NCI-H2196 (cell line): Measurements from ENCODE around the gene LINC00237.
A peak's percentile ranks its signal among the peaks of the same experiment; 100 is the strongest.

Source experiments
- DNase-seq: peaks from one replicate; lab custom pipeline; 2025; ENCODE audit not compliant: unreplicated experiment; lab: John Stamatoyannopoulos, UW

Gene LINC00237

DNA sequence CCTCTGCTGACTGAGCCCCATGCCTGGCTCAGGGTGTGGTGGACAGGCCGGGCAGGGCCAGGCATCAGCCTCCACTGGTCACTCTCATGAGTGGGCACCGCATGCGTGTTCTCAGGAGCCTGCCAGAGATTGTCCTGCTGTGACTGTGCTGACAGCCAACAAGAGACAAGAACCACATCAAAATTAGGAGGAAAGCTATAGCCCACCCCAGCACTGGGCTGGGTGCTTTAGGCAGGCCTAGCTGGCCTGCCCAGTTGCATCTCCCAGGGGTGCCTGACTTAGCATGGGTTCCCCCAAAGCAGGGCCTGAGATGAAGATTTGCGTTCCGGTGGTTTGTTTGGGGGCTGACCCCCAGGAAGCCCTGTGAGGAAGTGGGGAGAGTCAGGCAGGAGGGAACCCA, 53.9 kb downstream of the LINC00237 start:
- DNase-seq = no peak

DNA sequence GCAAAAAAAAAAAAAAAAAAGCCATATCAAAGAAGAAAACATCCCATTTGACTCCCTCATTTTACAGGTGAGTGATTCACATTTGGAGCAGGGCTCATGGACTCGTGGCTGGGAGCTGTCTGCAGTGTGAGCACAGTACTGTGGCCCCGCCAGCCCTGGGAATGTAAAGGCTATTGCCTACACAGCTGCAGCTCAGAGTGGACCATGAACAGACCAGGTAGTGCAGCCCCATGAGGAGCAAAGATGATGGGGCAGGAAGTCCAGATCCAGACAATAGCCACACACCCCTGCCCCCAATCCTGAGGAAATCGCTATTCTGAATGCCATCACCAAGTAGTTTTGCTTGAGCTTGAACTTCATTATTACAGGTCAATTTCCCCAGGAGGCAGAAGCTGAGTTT, 55.4 kb downstream of the LINC00237 start:
- DNase-seq = no peak

- DNase-seq = no peak
These were observed 56.8 kb downstream of the LINC00237 start for GRCh38 chr20:21049305-21049828.

DNA sequence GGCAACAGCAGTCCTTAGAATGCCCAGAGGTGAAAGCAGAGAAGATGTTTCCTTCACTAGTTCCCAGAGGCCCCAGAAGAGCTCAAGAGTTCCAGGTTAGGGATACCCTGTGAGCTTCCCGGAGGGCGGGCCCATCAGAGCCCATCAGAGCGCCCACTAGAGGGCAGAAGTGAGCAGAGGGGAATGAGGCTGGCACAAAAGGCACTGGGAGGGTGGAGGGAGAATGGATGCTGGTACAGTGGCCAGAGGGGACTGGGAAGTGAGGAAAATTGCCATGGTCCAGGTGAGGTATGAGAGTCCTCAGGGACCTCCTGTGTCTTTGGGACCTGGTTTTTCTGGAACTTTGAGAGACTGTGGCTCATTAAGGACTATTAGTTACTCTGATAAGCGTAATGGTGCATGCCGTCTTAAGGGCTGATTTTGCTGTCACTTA, 57.3 kb downstream of the LINC00237 start:
- peak; percentile 2 for DNase-seq

DNA sequence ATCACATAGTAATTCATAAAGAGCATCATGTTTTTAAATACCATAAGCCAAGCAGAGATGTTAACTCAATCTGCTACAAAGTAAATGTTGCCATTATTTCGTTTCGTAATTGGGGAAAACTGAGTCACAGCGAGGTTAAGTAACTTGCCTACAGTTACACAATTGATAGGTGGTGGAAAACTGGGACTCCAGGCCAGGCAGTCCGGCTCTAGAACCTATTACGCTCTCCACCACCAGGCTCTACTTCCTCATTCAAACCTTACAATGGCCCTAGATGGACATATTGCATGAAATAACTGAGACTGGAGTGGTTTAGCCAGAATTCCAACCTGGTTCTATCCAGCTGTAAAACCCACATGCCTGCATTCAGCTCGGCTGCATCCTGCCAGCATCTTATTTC, 58.2 kb downstream of the LINC00237 start:
- no peak for DNase-seq

- DNase-seq = no peak
These were observed 59.6 kb downstream of the LINC00237 start for GRCh38 chr20:21046413-21047070.
